WTC11 (cell line): ENCODE results near the gene EIF5B.

ENCODE experiments used
- CREB1 ChIP-seq: sonication (generic); formaldehyde crosslinking; IDR thresholded peaks from 2 replicates; pipeline ENCODE4 v1.8.0; 2023; ENCODE audit warnings: mild to moderate bottlenecking, missing genetic modification reagents
- CTCF ChIP-seq: fragments of 200-600 bp; IDR thresholded peaks from 2 replicates; pipeline ENCODE4 v1.8.0; 2022; ENCODE audit warnings: antibody characterized with exemption
- ELF4 ChIP-seq: sonication (generic); formaldehyde crosslinking; IDR thresholded peaks from 2 replicates; pipeline ENCODE4 v1.8.1; 2022; ENCODE audit warnings: low read depth, mild to moderate bottlenecking, moderate library complexity, missing genetic modification reagents
- ETV6 ChIP-seq: sonication (generic); formaldehyde crosslinking; IDR thresholded peaks from 2 replicates; pipeline ENCODE4 v1.8.1; 2022; ENCODE audit warnings: mild to moderate bottlenecking, missing genetic modification reagents
- FOXJ3 ChIP-seq: sonication (generic); formaldehyde crosslinking; IDR thresholded peaks from 2 replicates; pipeline ENCODE4 v1.9.0; 2021; ENCODE audit warnings: missing genetic modification reagents, mild to moderate bottlenecking, borderline replicate concordance
- GTF2I ChIP-seq: fragments of 250-450 bp; sonication (Bioruptor Pico); conservative IDR thresholded peaks from 2 replicates; pipeline ENCODE4 v1.4.0; 2021; ENCODE audit warnings: mild to moderate bottlenecking
- STAT6 ChIP-seq: sonication (generic); formaldehyde crosslinking; conservative IDR thresholded peaks from 2 replicates; pipeline ENCODE4 v1.8.1; 2023; ENCODE audit warnings: mild to moderate bottlenecking, low read depth, missing genetic modification reagents, moderate library complexity
- ZMAT4 ChIP-seq: fragments of 250-450 bp; sonication (Bioruptor Pico); IDR thresholded peaks from 2 replicates; pipeline ENCODE4 v1.9.0; 2021; ENCODE audit warnings: mild to moderate bottlenecking

GRCh38 chr2:99436874-99437273 lies 99.7 kb downstream of the EIF5B start:
- TF ChIP-seq CTCF (no peak), FOXJ3 (CRISPR knock-in tag) (no peak), GTF2I (CRISPR knock-in tag) (no peak), ZMAT4 (no peak), STAT6 (CRISPR knock-in tag) (no peak), ETV6 (no peak), ELF4 (no peak), CREB1 (CRISPR knock-in tag) (no peak)
